HUES6 (cell line): ENCODE measurements around the gene PPY.
A peak's percentile ranks its signal among the peaks of the same experiment; 100 is the strongest.
"Not testable (repeated sequence)": the region's sequence is repeated elsewhere in the genome, so short reads cannot be mapped to it uniquely, and the experiment has no call there.

Experiments
- H3K27ac ChIP-seq: 2 replicates; pipeline ENCODE4 v1.7.0; 2013; ENCODE audit warnings: low read depth, mild to moderate bottlenecking, low read length, inconsistent platforms
- H3K27me3 ChIP-seq: 2 replicates; pipeline ENCODE4 v1.6.1; 2013; ENCODE audit warnings: low read length; ENCODE audit not compliant: control insufficient read depth, insufficient read depth
- H3K36me3 ChIP-seq: 2 replicates; pipeline ENCODE4 v1.6.1; 2013; ENCODE audit warnings: low read length; ENCODE audit not compliant: control insufficient read depth, insufficient read depth
- H3K4me1 ChIP-seq: 2 replicates; pipeline ENCODE4 v1.6.1; 2013; ENCODE audit warnings: low read length; ENCODE audit not compliant: control insufficient read depth, insufficient read depth
- H3K4me3 ChIP-seq: 2 replicates; pipeline ENCODE4 v1.5.1; 2013; ENCODE audit warnings: low read depth, low read length
- H3K9ac ChIP-seq: one replicate; pipeline ENCODE4 v1.6.1; 2013; ENCODE audit warnings: mild to moderate bottlenecking, low read length
- H3K9me3 ChIP-seq: 2 replicates; pipeline ENCODE4 v1.6.1; 2013; ENCODE audit warnings: low read depth, low read length; ENCODE audit not compliant: control insufficient read depth, insufficient read depth

PPY gene

GRCh38 chr17:43961954-43962353 is 19.7 kb upstream of the PPY start:
- Histone ChIP-seq H3K27ac (no peak overlapping the region), H3K36me3 (no peaks in the 10 kb centered on the region), H3K27me3 (no peaks in the 10 kb centered on the region), H3K9ac (no peak overlapping the region), H3K9me3 (no peaks in the 10 kb centered on the region), H3K4me3 (no peak overlapping the region), H3K4me1 (no peaks in the 10 kb centered on the region)

- H3K4me3 ChIP-seq, H3K9ac ChIP-seq, H3K27ac ChIP-seq, H3K36me3 ChIP-seq, H3K4me1 ChIP-seq, H3K9me3 ChIP-seq, H3K27me3 ChIP-seq: not testable (repeated sequence)
Observed at GRCh38 chr17:43961292-43961691, 19.0 kb upstream of the PPY start.

GRCh38 chr17:43958748-43959352 is 16.6 kb upstream of the PPY start:
- no peaks in the 10 kb centered on the region for H3K9me3 ChIP-seq
- no peak overlapping the region for H3K4me3 ChIP-seq
- peaks cover 18% of the 10 kb centered on the region for H3K27me3 ChIP-seq

GRCh38 chr17:43956222-43956621 is 13.9 kb upstream of the PPY start:
- Histone ChIP-seq H3K4me1 (peaks cover 13% of the 10 kb centered on the region; the same call in 1 of the 2 replicates), H3K9ac (no peak overlapping the region), H3K4me3 (no peak overlapping the region), H3K36me3 (no peaks in the 10 kb centered on the region), H3K27ac (no peak overlapping the region), H3K27me3 (peaks cover 44% of the 10 kb centered on the region), H3K9me3 (no peaks in the 10 kb centered on the region)

More at GRCh38 chr17:43958748-43959352, 16.6 kb upstream of the PPY start:
- Histone ChIP-seq H3K4me1 (no peaks in the 10 kb centered on the region; the same call in 1 of the 2 replicates), H3K9ac (no peak overlapping the region), H3K36me3 (no peaks in the 10 kb centered on the region), H3K27ac (no peak overlapping the region)

- no peaks in the 10 kb centered on the region for H3K9me3 ChIP-seq
- H3K27ac ChIP-seq: no peak within 1 kb of the TSS
- peaks cover 56% of the 10 kb centered on the region for H3K27me3 ChIP-seq
- H3K4me3 ChIP-seq: peak within 1 kb of the TSS; percentile 81
- no peaks in the 10 kb centered on the region for H3K36me3 ChIP-seq
- H3K9ac ChIP-seq: peak within 1 kb of the TSS; percentile 68
- H3K4me1 ChIP-seq: peaks cover 13% of the 10 kb centered on the region; the same call in 1 of the 2 replicates
Observed at GRCh38 chr17:43953746-43954145, 11.5 kb upstream of the PPY start, which contains the start of gene PYY. PYY (minus strand) TSS chr17:43953940; CDS start chr17:43953483, 457 bp downstream.

- Histone ChIP-seq H3K4me1 (peaks cover 13% of the 10 kb centered on the region; the same call in 1 of the 2 replicates), H3K27me3 (peaks cover 56% of the 10 kb centered on the region), H3K36me3 (no peaks in the 10 kb centered on the region), H3K27ac (no peak overlapping the region), H3K4me3 (peak overlapping the region; percentile 81), H3K9ac (peak overlapping the region; percentile 68), H3K9me3 (no peaks in the 10 kb centered on the region)
Observed at GRCh38 chr17:43952724-43953666, 10.7 kb upstream of the PPY start.

GRCh38 chr17:43952351-43952723 is 10.1 kb upstream of the PPY start:
- Histone ChIP-seq H3K36me3 (no peaks in the 10 kb centered on the region), H3K27me3 (peaks cover 56% of the 10 kb centered on the region), H3K4me1 (peaks cover 13% of the 10 kb centered on the region; the same call in 1 of the 2 replicates), H3K9me3 (no peaks in the 10 kb centered on the region), H3K9ac (peak overlapping the region; percentile 58), H3K27ac (no peak overlapping the region), H3K4me3 (peak overlapping the region; percentile 81)

GRCh38 chr17:43951750-43952149 is 9.5 kb upstream of the PPY start:
- peak overlapping the region; percentile 81 for H3K4me3 ChIP-seq

GRCh38 chr17:43950554-43950953 is 8.3 kb upstream of the PPY start:
- peaks cover 15% of the 10 kb centered on the region for H3K4me1 ChIP-seq
- H3K27me3 ChIP-seq: peaks cover 54% of the 10 kb centered on the region
- no peak overlapping the region for H3K4me3 ChIP-seq
- no peak overlapping the region for H3K9ac ChIP-seq
- no peaks in the 10 kb centered on the region for H3K9me3 ChIP-seq
- no peaks in the 10 kb centered on the region for H3K36me3 ChIP-seq
- H3K27ac ChIP-seq: no peak overlapping the region

More at GRCh38 chr17:43951750-43952149, 9.5 kb upstream of the PPY start:
- H3K27me3 ChIP-seq: peaks cover 56% of the 10 kb centered on the region
- no peak overlapping the region for H3K27ac ChIP-seq
- no peak overlapping the region for H3K9ac ChIP-seq
- no peaks in the 10 kb centered on the region for H3K36me3 ChIP-seq
- H3K4me1 ChIP-seq: peaks cover 13% of the 10 kb centered on the region; the same call in 1 of the 2 replicates
- no peaks in the 10 kb centered on the region for H3K9me3 ChIP-seq

GRCh38 chr17:43949781-43950180 is 7.5 kb upstream of the PPY start:
- Histone ChIP-seq H3K9ac (no peak overlapping the region), H3K9me3 (no peaks in the 10 kb centered on the region), H3K36me3 (no peaks in the 10 kb centered on the region), H3K27me3 (peaks cover 47% of the 10 kb centered on the region), H3K4me3 (no peak overlapping the region), H3K4me1 (peaks cover 15% of the 10 kb centered on the region), H3K27ac (no peak overlapping the region)

- no peaks in the 10 kb centered on the region for H3K9me3 ChIP-seq
- peaks cover 10% of the 10 kb centered on the region for H3K4me1 ChIP-seq
- no peaks in the 10 kb centered on the region for H3K36me3 ChIP-seq
- no peak overlapping the region for H3K4me3 ChIP-seq
- H3K9ac ChIP-seq: no peak overlapping the region
- H3K27ac ChIP-seq: no peak overlapping the region
- H3K27me3 ChIP-seq: peaks cover 18% of the 10 kb centered on the region
Observed at GRCh38 chr17:43946781-43947180, 4.5 kb upstream of the PPY start.
